ENCODE results near the gene MAT2A. TPM values are rescaled to one million over a fixed set of nuclear protein-coding genes. Genes with fewer than 3 reads are reported as not detected.

The MAT2A gene
- total RNA-seq, 1 experiment from 2014 or later = 250 TPM

DNA sequence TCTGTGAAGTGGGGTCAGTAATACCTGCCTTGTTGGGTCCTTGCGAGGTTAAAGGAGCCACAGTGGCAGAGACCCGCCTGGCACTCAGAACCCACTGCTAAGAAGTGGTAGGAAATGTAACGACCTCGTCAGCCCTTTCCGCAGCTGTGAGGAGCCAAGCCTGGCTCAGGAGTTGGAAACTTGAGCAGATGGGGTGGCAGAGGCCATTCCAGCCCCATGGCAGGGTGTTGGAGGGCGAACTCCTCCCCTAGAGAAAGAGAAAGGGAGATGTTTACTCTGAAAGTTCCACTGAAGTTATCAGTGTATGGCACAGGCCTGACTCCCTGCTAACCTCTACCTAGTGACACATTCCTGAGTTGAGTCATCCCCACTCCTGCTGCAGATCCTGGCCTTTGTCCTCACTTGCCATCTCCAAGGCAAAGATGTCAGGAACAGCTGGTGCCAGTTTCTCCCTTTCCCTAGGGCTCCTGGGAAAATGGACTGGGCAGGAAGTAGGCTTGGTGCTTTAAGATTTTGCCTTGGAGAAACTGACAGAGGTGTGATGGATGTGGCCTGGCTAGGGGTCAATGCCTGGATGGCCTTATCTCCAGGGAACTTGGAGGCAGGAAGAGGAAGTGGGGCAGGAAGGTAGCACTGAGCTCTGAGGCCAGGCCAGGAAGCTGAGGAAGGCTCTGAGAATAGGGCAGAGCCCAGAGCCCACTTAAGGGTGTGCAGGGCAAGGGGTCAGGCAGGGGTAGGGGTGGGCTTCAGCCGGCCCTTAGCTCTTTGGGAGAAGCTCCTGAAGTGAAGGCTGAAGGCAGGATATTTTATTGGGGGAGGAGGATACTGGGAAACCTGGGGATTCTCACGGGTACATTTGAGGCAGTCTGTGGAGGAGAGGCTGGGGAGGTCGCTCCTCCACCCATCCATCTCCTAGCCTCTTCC is 46.2 kb downstream of the MAT2A start:
- Mint-ChIP-seq H3K27ac (ENCODE audit: unreplicated experiment) (peak overlapping the region; percentile 83), H3K27me3 (ENCODE audit: insufficient read depth, unreplicated experiment) (peaks cover 10% of the 10 kb centered on the region), H3K9me3 (ENCODE audit: unreplicated experiment) (no peaks in the 10 kb centered on the region), H3K36me3 (ENCODE audit: insufficient read depth, unreplicated experiment) (peaks cover 31% of the 10 kb centered on the region), H3K4me3 (ENCODE audit: unreplicated experiment) (peak overlapping the region; percentile 76), H3K4me1 (ENCODE audit: low read depth, unreplicated experiment) (peaks cover 34% of the 10 kb centered on the region)
- H3K36me3 ChIP-seq (ENCODE audit: control insufficient read depth, insufficient read depth, low read length) = no peaks in the 10 kb centered on the region; the same call in 1 of the 2 replicates
- peak; percentile 79 to 90 for DNase-seq
- H3K9me3 ChIP-seq = no peaks in the 10 kb centered on the region
- H3K4me3 ChIP-seq (ENCODE audit: low read depth, low read length) = peak overlapping the region; percentile 47
- TSS peak; percentile 38 for BruUV-seq (replicated peaks)
- ChIA-PET CTCF (interaction anchor here (0.6 to 1.0 kb wide), 2 partner anchors 13 to 148 kb away, joined by 3 to 9 read pairs; no protein-coding TSS in a partner anchor), POLR2A (interaction anchor here (0.6 to 1.2 kb wide), 5 partner anchors 10 to 523 kb away, joined by 3 to 8 read pairs (median 6); partner anchors contain the start of genes C2orf68, GGCX and RNF181)
- intact Hi-C loops (cut with micrococcal nuclease; ENCODE audit: unreplicated experiment) = loop anchor here (1.0 kb wide), 4 partner anchors 8 to 24 kb away; partner anchors contain the start of genes GGCX, RNF181, TMEM150A and VAMP8
- H3K4me1 ChIP-seq = peaks cover 27% of the 10 kb centered on the region
- no peak for TF ChIP-seq CTCF (IDR thresholded peaks at IDR 0.05; ENCODE audit: insufficient read depth in 1 of 2, low read depth in 1 of 2, low read length in 1 of 2, severe bottlenecking in 1 of 2, unreplicated experiment in 1 of 2)
- no peaks in the 10 kb centered on the region for H3K27me3 ChIP-seq (replicated peaks; ENCODE audit: control insufficient read depth, insufficient read depth, low read length)

DNA sequence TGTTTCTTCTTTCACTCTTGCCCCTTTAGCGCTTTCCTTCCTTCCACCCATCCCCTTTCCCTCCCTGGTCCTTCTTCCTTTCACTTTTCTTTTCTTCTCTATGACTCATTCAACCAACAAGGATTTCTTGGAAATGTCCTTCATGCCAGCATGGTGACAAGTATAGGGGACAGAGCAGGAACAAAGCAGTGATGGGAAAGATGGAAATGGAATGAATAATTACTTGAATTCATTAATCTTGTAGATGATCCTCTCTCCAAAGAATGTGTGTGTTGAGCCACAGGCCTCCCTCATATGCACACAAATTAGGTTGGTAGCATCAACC is 46.8 kb downstream of the MAT2A start:
- H3K27ac Mint-ChIP-seq (ENCODE audit: unreplicated experiment) = no peak overlapping the region
- CTCF ChIA-PET = interaction anchor here (0.6 to 1.0 kb wide), 2 partner anchors 12 to 148 kb away, joined by 3 to 9 read pairs; no protein-coding TSS in a partner anchor
- H3K9me3 Mint-ChIP-seq (ENCODE audit: unreplicated experiment) = no peaks in the 10 kb centered on the region
- peaks cover 41% of the 10 kb centered on the region for H3K4me1 Mint-ChIP-seq (ENCODE audit: low read depth, unreplicated experiment)
- TF ChIP-seq CTCF (IDR thresholded peaks at IDR 0.05; ENCODE audit: insufficient read depth in 1 of 2, low read depth in 1 of 2, low read length in 1 of 2, severe bottlenecking in 1 of 2, unreplicated experiment in 1 of 2) = no peak
- Histone ChIP-seq H3K9me3 (no peaks in the 10 kb centered on the region), H3K36me3 (ENCODE audit: control insufficient read depth, insufficient read depth, low read length) (no peaks in the 10 kb centered on the region; the same call in 1 of the 2 replicates), H3K4me1 (peaks cover 33% of the 10 kb centered on the region), H3K27me3 (replicated peaks; ENCODE audit: control insufficient read depth, insufficient read depth, low read length) (no peaks in the 10 kb centered on the region), H3K4me3 (ENCODE audit: low read depth, low read length) (no peak overlapping the region)
- peak overlapping the region; percentile 76 for H3K4me3 Mint-ChIP-seq (ENCODE audit: unreplicated experiment)
- intact Hi-C loops (cut with micrococcal nuclease; ENCODE audit: unreplicated experiment) = loop anchor here (1.0 kb wide), 4 partner anchors 8 to 24 kb away; partner anchors contain the start of genes GGCX, RNF181, TMEM150A and VAMP8
- BruUV-seq (replicated peaks) = no TSS peak
- no peak for DNase-seq
- H3K36me3 Mint-ChIP-seq (ENCODE audit: insufficient read depth, unreplicated experiment) = peaks cover 31% of the 10 kb centered on the region
- peaks cover 10% of the 10 kb centered on the region for H3K27me3 Mint-ChIP-seq (ENCODE audit: insufficient read depth, unreplicated experiment)
- POLR2A ChIA-PET = interaction anchor here (1.0 to 1.2 kb wide), 4 partner anchors 9 to 26 kb away, joined by 3 to 8 read pairs (median 6); partner anchors contain the start of genes C2orf68, GGCX and RNF181

DNA sequence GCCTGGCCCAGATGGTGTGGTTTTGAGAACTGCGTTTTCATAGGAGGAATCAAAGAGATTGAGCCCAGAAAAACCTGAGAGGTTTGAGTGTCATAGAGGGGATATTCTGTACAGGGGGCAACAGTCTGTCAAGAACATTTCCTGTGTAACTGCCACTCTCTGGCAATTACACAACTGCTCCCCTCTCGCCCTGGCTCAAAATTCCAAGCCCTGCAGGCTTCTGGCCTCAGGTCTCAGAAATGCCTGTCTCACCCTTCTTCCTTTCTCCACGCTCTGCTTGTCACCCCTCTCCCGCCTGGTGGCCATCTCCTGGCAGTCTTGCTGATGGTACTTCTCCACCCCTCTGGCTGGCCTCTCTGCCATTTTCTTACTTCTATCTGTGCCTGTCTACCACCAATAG is 49.3 kb downstream of the MAT2A start:
- Histone ChIP-seq H3K36me3 (ENCODE audit: control insufficient read depth, insufficient read depth, low read length) (no peaks in the 10 kb centered on the region), H3K4me3 (ENCODE audit: low read depth, low read length) (no peak overlapping the region), H3K27me3 (replicated peaks; ENCODE audit: control insufficient read depth, insufficient read depth, low read length) (no peaks in the 10 kb centered on the region), H3K9me3 (no peaks in the 10 kb centered on the region), H3K4me1 (peaks cover 33% of the 10 kb centered on the region)
- H3K4me3 Mint-ChIP-seq (ENCODE audit: unreplicated experiment) = no peak overlapping the region
- ChIA-PET CTCF (interaction anchor here (1.2 kb wide), 1 partner anchor 15 kb away, joined by 10 read pairs; the partner anchor contains the start of gene TMEM150A), POLR2A (interaction anchor here (0.5 to 1.6 kb wide), 4 partner anchors 7 to 50 kb away, joined by 5 to 13 read pairs (median 8); partner anchors contain the start of genes C2orf68, GGCX, MAT2A and RNF181)
- peaks cover 10% of the 10 kb centered on the region for H3K27me3 Mint-ChIP-seq (ENCODE audit: insufficient read depth, unreplicated experiment)
- no peak for TF ChIP-seq CTCF (IDR thresholded peaks at IDR 0.05; ENCODE audit: insufficient read depth in 1 of 2, low read depth in 1 of 2, low read length in 1 of 2, severe bottlenecking in 1 of 2, unreplicated experiment in 1 of 2)
- H3K9me3 Mint-ChIP-seq (ENCODE audit: unreplicated experiment) = no peaks in the 10 kb centered on the region
- intact Hi-C loops (cut with micrococcal nuclease; ENCODE audit: unreplicated experiment) = no loop called here
- peaks cover 46% of the 10 kb centered on the region for H3K4me1 Mint-ChIP-seq (ENCODE audit: low read depth, unreplicated experiment)
- no peak overlapping the region for H3K27ac Mint-ChIP-seq (ENCODE audit: unreplicated experiment)
- BruUV-seq (replicated peaks) = no TSS peak
- no peak for DNase-seq
- H3K36me3 Mint-ChIP-seq (ENCODE audit: insufficient read depth, unreplicated experiment) = peaks cover 17% of the 10 kb centered on the region

Data from Caco-2 (cell line).